SK-N-DZ (cell line): ENCODE measurements around the gene LRRC37B.
"Not testable (repeated sequence)": the region's sequence is repeated elsewhere in the genome, so short reads cannot be mapped to it uniquely, and the experiment has no call there.

Experiments used
- DNase-seq: peaks from one replicate; pipeline ENCODE4 v3.0.0-alpha.2; 2015; ENCODE audit warnings: low spot score
- small RNA-seq, 2 experiments: library from RNA; depleted of rRNA; stranded (forward); fragments of <200 nt; gene quantifications; one replicate each; pipeline ENCODE3, GENCODE V24; 2014

Gene LRRC37B

DNA sequence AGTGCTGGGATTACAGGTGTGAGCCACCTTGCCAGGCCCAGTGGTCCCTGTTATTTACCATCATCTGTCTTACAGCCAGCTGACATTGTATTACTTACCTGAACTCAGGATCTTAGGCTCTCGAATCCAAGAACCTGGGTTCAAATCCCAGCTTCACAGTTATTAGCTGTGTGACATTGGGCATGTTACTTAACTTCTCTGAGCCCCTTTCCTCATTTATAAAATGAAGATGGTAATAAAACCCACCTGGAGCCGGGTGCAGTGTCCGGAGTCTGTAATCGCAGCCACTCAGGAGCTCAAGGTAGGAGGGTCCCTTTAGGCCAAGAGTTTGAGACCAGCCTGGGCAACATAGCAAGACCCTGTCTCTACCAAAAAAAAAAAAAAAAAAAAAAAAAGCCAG lies 79.7 kb downstream of the LRRC37B start:
- not testable (repeated sequence) for DNase-seq

DNA sequence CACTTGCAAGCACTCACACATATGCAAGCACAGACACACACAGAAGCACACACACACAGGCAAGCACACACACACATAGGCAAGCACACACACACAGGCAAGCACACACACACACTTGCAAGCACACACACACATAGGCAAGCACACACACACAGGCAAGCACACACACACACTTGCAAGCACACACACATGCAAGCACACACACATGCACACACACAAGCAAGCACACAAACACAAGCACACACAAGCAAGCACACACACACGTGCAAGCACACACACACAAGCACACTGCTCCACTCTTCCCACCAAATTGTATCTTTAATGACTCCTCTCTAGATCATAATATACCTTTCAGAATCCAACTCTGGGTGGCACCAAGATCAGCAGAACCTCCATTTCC lies 84.9 kb downstream of the LRRC37B start:
- not testable (repeated sequence) for DNase-seq

DNA sequence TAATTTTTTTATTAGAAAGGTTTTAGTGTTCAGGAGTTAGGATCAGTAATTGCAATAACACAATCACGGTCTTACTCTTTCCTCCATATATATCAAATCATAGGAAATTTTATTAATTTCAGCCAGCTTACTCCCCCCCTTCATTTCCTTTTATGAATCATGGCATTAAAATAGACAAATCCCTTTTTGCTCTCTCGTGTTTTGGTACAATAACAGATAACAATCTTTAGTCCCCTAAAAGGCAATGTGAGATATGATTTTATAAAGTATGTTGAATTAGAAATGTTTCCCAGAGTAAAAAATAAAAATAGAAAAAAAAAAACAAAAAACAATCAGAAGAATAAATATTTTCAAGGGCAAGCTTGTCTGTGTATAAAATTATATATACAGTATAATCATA lies 92.5 kb downstream of the LRRC37B start:
- no peak for DNase-seq

DNA sequence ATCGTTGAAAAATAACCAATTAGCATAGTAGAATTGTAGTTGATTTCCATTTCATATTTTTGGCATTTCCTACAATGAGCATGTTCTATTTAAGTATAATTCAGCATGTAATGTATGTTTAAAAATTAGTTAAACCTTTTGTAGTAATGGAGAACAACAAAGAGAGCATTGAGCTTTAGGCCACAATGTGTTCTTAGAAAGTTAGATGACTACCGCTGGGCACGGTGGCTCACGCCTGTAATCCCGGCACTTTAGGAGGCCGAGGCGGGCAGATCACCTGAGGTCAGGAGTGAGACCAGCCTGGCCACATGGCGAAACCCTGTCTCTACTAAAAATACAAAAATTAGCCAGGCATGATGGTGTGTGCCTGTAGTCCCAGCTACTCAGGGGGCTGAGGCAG lies 93.1 kb downstream of the LRRC37B start:
- not testable (repeated sequence) for DNase-seq

DNA sequence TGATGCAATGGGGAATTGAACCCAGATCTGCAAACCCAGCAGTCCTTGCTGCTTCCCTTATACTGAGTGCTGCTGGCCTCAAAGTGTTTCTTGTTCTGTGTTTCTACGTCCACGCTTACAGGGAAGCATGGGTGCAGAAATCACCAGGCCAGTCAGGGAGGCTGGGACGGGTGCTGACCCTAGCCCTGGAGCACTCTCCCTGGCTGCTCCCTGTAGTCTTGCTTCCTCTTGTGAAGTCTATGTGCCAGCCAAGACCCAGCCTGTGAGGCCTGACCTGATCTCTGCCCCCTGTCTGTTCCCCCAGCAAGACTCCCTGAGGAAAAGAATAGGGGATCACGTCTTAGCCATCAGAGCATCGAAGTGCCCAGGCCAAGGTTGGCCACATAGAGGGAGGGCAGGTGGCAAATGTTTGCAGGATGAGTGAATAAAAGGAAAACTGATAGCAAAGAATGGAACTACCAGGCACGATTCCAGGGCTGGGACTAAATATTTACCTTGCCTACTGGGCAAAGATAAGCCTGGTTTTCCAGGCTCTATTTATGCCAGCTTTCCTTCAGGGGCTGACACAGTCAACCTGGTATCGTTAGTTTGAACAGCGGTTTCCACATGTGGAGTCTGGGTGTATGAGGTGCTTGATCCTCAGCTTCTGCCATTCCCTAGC lies 93.9 kb downstream of the LRRC37B start:
- DNase-seq, result no peak

DNA sequence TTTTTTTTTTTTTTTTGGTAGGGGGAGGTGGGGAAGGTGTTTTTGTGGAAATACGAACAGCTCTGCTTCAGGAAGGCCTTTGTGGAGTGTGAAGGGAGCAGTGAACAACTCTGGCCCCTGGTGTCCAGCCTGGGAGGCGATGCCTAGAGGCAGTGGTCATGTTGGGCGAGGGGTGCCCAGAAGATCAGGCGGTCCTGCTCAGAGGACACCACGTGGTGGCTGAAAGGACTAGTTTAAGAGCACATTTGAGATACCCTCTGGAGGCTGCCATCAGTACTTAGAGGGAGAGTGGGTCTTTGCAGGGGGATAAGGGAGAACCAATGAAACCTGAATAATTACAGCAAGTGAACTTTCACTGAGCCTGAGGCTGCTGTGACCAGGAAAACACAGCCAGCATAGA lies 95.0 kb downstream of the LRRC37B start:
- DNase-seq, result no peak

DNA sequence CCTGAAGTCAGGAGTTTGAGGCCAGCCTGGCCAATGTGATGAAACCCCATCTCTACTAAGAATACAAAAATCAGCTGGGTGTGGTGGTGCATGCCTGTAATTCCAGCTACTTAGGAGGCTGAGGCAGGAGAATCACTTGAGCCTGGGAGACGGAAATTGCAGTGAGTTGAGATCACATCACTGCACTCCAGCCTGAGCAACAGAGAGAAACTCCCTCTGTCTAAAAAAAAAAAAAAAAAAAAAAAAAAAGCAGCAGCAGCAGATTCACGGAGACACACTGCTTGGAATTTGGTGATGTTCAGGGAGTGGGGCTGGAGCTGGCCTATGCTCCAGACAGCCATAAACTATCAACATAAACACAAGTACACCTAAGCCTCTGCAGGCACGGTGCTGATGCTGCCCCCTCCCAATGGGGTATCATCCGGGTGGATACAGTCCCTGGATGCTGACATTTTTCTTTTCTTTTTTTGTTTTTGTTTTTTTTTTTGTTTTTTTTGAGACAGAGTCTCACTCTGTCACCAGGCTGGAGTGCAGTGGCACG lies 95.5 kb downstream of the LRRC37B start:
- no peak for DNase-seq

Small RNA genes lying within 50 kb of the gene (small RNA-seq; reads per million reads assigned to genes)
- gene AC090616.4, result 0 reads per million in 2 experiments
- 0 to 0.09 reads per million in 2 experiments for gene RNA5SP437
